ENCODE data around the gene KRI1.

DNA sequence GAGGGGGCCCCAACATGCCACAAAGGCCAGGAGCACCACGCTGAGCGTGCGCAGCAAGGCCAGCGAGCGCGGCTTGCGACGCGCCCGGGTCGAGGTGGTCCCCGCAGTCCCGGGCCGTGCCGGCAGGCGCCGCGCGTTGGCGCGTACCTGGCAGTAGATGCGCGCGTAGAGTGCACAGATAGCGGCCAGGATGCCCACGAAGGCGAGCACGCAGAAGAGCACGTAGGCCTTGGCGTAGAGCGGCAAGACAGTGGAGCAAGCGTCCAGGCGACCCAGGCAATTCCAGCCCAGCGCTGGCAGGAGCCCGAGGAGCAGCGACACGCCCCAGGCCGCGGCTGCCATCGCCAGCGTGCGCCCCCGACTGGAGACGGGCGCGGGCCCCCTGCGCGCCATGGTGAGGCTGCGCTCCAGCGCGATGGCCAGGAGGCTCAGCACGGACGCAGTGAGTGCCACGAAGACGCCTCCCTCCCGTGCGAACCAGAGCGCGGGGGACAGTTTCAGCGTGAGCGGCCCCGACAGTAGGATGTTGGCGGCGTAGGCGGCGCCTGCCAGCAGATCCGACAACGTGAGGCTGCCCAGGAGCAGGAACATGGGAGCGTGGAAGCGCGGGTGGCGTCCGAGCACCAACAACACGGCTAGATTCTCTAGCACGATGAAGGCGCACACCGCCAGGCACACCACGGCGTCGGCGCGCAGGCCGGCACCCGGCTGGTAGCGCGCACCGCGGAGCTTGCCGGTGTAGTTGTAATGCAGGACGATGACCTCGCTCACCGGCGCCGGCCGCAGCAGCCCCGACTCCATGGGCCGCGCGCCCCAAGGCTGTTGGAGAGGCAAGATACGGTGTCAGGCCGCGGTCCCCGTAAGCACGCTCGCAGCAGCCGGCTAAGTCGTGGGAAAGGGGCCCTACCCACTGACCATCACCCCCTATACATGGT, 51.3 kb downstream of the KRI1 start:
- no peak for TF ChIP-seq POLR2A (IDR thresholded peaks at IDR 0.05; ENCODE audit: low read depth, low read length)
- TF ChIP-seq POLR2AphosphoS5 (IDR thresholded peaks at IDR 0.05; ENCODE audit: low read depth, low read length): no peak
